SK-N-SH (cell line): Measurements from ENCODE around the gene SHPK.

Experiments used
- CTCF ChIP-seq: fragments of 200-600 bp; sonication (generic); IDR thresholded peaks from 2 replicates; pipeline ENCODE4 v1.6.1; 2017; ENCODE audit warnings: antibody characterized with exemption, mild to moderate bottlenecking, moderate library complexity
- RCOR1 ChIP-seq: fragments of 150-350 bp; IDR thresholded peaks from 2 replicates; pipeline ENCODE4 v1.6.1; 2017; ENCODE audit warnings: antibody characterized with exemption, low read length
- USF2 ChIP-seq: fragments of 150-350 bp; IDR thresholded peaks from 2 replicates; pipeline ENCODE4 v1.6.1; 2017; ENCODE audit warnings: antibody characterized with exemption, low read length, low read depth, borderline replicate concordance

GRCh38 chr17:3655766-3656165 is 19.7 kb upstream of the SHPK start:
- TF ChIP-seq USF2 = no peak
- no peak for TF ChIP-seq CTCF
- no peak for TF ChIP-seq RCOR1
